Retina (tissue), 1 donor: ENCODE results near the gene ZNF239.
"Not testable (repeated sequence)": the region's sequence is repeated elsewhere in the genome, so short reads cannot be mapped to it uniquely, and the experiment has no call there.

Experiments
- DNase-seq: peaks from one replicate; pipeline ENCODE4 v3.0.0-alpha.2; 2016

ZNF239 gene

DNA sequence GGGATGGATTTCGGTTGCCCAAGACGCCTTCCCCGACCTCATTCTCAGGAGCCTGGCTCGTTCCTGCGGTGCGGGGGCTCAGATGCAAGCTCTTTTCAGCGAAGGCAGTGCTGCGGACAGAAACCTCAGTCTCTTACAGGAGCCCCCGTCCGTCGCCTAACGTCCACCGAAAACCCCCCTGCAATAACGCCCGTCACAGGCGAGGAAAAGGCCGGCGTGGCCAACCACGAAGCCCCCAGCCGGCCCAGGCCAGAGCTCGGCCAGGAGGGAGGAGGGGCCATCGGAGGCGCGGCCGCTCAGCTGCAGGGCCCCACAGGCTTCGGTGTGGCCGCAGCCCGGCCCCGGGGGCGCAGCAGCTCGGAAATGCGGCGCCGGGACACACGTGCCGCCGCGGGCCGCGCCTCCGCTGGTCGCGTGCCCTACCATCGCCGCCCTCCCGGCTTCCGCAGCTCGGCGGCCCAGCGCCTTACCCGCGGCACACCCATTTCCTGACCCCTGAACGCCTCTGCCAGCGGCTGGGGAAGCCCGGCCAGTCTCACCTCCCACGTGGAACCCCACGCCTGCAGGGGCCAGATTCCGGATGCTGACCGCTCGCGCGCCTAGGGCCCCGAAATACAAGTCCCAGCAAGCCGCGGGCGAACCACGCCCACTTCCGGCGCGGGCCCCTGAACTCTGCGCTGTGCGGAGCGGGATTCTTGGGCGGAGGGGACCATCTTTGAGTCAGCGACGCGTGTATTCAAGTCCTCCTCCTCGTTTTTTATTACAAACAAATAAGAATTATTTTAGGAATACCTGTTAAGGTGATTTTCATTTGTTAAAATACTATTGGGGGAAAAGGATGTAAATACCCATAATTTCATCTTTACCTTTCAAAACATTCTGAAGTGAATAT is at the start of gene ZNF239:
Gene ZNF239, minus strand, starts transcription at position 616 of the 892 bp plus-strand sequence. CDS start 16,537 bp downstream, outside the sequence.
- peak; percentile 95 for DNase-seq

- DNase-seq, result no peak
Measured at GRCh38 chr10:43623351-43623750, 48.9 kb upstream of the ZNF239 start.

GRCh38 chr10:43622038-43622437 is 47.6 kb upstream of the ZNF239 start:
- no peak for DNase-seq

- no peak for DNase-seq
Measured at GRCh38 chr10:43619368-43619767, 45.0 kb upstream of the ZNF239 start.

GRCh38 chr10:43616697-43617370 is 42.4 kb upstream of the ZNF239 start:
- no peak for DNase-seq

- DNase-seq, result no peak
Measured at GRCh38 chr10:43610636-43611035, 36.2 kb upstream of the ZNF239 start.

DNA sequence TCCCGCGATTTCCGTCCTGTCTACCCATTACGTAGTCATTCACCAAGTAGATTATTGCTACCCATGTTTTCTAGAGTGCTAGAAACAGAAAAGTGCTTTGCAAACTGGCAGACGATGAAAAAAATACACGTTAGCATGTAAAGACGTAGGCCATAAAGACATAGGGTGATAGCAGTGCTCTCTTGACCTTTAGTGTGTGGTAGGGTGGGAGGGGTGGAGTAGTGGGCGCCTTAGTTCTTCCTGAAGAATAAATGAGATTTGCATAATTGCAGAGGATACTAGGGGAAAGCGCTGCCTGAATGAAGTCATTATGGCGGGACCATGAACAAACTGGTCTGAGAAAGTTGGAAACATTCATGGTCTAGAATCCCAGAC is 32.8 kb upstream of the ZNF239 start:
- no peak for DNase-seq

- peak; percentile 92 for DNase-seq
Measured at GRCh38 chr10:43606323-43607198, 32.1 kb upstream of the ZNF239 start, which contains the start of gene ZNF485. TSS of gene ZNF485 (plus strand) at chr10:43606438. CDS start at chr10:43607051, 613 bp downstream.

- DNase-seq, result no peak
Measured at GRCh38 chr10:43605850-43606322, 31.5 kb upstream of the ZNF239 start.

DNA sequence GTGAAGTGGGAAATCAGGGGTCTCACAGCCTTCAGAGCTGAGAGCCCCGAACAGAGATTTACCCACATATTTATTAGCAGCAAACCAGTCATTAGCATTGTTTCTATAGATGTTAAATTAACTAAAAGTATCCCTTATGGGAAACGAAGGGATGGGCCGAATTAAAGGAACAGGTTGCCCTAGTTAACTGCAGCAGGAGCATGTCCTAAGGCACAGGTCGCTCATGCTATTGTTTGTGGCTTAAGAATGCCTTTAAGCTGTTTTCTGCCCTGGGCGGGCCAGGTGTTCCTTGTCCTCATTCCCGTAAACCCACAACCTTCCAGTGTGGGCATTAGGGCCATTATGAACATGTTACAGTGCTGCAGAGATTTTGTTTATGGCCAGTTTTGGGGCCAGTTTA is 27.2 kb upstream of the ZNF239 start:
- DNase-seq, result not testable (repeated sequence)

- DNase-seq, result no peak
Measured at GRCh38 chr10:43599333-43599732, 24.9 kb upstream of the ZNF239 start.

DNA sequence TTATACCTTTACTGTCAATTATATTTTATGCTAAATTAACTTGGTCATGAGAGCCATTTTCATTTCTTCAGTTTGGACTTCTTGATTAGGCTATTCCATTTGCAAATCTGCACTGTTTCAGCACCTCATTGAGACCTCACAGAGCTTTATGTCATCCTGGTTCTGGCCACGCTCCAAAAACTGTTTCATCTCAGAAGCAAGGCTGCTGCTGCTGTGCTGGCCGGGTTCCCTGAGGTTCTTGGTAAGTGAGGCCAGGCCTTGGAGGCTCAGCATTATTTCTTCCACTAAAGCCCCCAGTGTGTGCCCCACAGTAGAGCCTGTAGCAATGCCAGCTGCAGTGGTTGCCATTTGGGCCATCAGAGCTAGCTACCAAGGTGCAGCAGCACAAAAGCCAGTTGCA is 24.0 kb upstream of the ZNF239 start:
- DNase-seq, result no peak

DNA sequence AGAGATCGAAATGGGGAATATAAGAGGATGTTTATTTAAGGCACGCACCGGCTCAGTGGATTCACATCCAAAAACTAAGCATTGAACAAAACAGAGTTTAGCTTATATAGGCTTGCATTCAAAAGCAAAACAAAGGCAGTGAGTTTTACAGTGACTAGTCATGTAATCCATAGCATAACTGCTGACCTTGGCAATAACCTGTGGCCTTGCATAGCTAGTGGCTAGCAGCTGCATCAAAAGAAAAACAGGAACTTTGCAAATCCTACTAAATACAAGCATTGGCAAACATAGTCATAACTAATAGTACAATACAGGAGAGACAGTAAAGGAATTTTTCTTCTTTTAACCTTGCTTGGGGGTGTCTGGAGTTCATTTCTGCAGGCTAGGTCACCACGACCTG is 22.1 kb upstream of the ZNF239 start:
- no peak for DNase-seq

GRCh38 chr10:43595739-43596298 is 21.4 kb upstream of the ZNF239 start:
- no peak for DNase-seq

DNA sequence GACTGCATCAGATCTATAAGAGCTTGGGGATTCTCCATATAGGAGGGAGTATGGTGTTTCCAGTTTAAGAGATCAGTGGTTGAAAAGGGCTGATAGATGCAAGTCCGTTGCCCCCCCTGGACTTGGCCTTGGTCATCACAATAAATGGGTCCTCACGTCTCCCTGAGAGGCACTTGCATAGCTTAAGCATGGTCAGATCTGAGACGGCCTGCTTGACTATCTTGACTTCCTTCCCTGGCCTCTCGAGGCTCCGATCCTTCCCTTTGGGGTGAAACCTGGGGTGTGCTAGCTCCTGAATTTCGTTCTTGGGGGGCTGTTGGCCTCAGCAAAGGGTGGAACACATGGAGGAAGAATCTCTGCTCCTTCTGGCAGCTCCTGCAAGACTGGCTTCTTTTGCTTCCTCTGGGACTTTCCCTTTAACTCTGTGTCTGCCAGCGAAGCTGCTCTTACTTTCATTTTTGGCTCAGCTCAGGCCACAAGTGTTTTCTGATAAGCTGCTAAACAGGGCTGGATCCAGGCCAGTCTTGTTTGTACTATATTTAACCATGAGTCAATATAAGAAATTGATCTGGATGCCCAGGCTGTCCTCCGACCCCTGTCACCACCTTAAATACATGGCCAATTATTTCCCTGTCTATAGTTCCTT is 20.7 kb upstream of the ZNF239 start:
- no peak for DNase-seq

DNA sequence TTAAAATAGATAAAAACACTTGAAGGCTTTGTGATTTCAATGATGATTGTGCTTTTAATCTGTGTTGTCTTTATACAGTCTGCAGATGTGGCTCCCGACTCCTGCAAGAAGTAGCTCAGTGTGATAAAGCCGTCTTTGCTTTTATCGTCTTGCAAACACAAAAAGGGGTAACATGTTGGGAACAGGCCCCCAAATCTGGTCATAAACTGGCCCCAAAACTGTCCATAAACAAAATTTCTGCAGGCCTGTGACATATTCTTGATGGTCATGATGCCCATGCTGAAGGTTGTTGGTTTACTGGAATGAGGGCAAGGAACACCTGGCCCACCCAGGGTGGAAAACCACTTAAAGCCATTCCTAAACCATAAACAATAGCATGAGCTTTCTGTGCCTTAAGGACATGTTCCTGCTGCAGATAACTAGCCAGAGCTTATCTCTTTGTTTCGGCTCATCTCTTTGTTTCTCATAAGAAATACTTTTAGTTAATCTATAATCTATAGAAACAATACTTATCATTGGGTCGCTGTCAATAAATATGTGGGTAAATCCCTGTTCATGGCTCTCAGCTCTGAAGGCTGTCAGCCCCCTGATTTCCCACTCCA is 17.0 kb upstream of the ZNF239 start:
- no peak for DNase-seq

GRCh38 chr10:43586730-43587115 is 12.3 kb upstream of the ZNF239 start:
- DNase-seq, result not testable (repeated sequence)

GRCh38 chr10:43585981-43586729 is 11.7 kb upstream of the ZNF239 start:
- DNase-seq, result no peak

- DNase-seq, result no peak
Measured at GRCh38 chr10:43585046-43585445, 10.6 kb upstream of the ZNF239 start.

GRCh38 chr10:43584051-43584450 is 9.6 kb upstream of the ZNF239 start:
- no peak for DNase-seq

DNA sequence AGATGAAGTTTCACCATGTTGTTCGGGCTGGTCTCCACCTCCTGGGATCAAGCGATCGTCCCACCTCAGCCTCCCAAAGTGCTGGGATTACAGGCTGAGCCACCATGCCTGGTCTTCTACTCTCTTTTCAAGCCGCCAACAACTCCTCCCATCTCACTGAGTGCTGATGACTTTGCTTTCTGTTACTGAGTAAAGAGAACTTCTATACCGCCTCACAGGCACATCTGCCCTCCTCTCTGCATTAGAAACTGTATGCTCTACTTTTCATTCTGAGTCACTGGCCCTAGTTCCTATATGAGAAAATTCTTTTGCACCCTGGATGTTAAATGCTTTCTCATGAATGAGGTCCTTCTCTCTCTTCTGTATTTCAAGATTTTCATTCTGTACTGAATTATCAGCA is 2.2 kb upstream of the ZNF239 start:
- no peak for DNase-seq
